ENCODE results near the gene FAM114A2.

The FAM114A2 gene

DNA sequence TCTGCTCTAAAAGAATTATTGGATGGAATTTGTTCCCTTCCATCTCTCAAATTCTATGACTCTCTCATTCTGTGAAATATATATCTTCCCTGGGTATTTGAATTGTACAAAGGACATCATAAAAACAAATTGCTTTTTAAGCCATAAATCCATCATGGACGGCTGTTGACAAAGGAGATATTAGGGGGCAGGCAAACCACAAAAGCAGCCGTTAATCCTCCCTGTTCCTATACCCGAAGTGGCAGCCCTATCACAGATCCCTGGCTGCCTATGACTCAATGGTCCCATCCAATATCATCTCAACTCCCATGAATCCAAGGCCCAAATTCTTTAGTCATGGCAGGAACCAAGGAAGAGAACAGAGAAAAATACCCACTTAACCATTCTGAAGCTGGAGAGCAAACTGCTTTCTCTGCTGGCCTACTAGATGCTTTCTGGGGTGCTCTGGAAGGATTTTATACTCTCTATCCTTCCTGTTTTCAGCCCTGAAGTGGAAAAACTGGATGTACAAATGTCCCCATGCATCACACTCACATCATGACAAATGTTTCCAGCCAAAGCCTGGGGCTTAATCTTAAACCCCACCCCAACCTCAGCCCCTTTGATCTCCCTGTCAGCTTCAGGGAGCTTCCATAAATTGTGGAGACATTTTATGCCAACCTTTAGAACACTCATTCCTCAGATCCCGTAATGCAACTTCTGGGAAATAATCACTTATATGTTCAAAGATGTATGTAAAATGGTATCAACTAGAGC is 59.5 kb downstream of the FAM114A2 start:
- DNase-seq, result no peak

DNA sequence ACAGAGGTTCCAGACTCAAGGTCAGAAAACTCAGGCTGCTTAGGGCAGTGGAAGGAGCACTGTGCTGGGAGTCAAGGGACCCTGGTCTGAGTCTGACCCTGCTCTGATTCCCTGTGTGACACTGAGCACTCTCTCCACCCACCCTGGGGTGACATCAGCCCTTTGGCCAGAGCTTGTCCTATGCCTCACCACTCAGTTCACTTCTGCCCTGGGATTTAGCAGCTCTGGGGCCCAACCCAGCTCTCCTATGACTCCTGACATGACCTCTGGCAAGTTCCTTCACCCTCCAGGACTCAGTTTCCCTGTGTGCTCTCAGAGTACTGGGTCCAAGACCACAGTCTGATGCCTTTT is 63.9 kb downstream of the FAM114A2 start:
- no peak for DNase-seq

DNA sequence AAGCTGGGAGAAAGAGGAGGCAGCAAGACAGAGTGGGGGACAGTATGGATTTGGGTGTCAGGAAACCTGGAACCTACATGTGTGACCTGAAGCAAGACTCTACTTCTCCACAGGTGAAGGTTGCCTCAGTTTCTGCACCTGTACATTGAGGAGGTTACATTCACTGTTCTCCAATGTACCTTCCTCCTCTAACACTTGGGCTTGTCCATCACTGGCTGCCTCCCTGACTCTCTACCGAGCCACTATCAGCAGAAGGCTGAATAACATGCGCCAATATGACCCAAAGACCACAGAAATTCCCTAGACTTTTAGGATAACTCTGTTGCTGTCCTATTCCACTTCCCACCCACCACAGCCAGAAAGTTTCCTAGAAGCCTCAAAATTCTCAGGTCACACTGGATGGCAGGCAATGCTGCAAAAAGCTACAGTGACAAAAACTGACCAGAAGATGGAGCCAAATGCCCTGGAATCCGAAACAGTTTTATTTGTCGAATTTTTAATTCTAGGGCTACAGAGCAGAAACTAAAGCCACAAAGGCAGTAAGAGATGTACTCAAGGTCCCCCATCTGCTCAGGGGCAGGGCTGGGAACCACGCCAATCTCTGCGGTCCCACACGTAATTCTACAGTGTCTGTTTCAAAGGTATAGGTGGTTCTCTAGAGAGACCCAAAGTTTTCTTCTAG is 64.4 kb downstream of the FAM114A2 start:
- DNase-seq, result peak; percentile 20

DNA sequence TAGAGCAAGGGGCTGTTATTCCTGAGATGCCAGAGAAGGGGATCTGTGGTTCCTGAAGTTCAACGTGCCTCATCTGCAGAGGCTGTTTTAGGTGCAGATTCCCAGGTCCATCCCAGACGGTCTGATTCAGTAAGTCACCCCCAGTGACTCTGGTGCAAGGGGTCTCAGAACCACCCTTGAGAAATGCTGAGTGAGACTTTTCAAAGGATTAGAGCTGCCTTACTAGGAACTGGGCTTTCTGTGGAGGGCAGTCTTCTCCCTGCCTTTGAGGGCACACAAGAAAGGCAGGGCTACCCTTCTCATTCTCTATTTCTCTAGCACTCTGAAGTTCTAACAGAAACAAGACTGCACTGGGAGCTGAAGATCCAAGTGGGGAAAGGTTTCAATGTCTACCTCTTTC is 66.5 kb downstream of the FAM114A2 start:
- DNase-seq, result no peak

DNA sequence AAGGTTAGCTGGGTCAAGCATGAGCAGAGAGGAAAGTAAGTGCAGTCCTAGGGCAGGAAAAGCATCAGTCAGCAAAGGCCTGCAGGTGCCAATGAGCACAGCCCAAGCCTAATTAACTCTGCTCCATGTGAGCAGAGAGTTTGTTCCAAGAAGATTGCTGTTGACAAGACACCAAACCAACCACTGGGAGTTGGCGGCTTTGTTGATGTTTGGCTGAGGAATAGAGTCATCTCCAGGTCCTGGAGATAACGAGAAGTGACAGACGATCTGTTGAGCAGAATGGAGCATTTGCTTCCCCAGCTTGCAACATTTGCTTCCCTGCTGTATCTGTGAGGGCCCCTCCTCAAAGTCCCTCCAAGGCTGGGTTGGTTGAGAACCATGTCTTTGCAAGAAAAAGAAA is 68.2 kb downstream of the FAM114A2 start:
- DNase-seq, result no peak

DNA sequence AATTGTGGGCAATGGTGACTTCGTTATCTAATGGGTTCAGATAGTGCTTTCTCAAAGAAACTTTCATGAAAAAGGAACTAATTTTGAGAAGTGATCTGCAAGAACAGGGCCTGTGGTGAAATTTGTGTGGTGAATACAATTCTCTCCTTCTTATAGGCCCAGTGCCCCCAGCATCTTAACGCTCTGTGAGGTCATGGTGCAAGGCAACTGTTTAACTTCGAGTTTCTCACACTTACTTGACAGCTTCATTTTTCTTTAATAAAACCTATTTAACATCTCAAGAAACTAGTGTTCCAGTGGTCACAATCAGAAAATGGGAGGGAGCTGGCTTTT is 69.2 kb downstream of the FAM114A2 start:
- DNase-seq, result no peak

DNA sequence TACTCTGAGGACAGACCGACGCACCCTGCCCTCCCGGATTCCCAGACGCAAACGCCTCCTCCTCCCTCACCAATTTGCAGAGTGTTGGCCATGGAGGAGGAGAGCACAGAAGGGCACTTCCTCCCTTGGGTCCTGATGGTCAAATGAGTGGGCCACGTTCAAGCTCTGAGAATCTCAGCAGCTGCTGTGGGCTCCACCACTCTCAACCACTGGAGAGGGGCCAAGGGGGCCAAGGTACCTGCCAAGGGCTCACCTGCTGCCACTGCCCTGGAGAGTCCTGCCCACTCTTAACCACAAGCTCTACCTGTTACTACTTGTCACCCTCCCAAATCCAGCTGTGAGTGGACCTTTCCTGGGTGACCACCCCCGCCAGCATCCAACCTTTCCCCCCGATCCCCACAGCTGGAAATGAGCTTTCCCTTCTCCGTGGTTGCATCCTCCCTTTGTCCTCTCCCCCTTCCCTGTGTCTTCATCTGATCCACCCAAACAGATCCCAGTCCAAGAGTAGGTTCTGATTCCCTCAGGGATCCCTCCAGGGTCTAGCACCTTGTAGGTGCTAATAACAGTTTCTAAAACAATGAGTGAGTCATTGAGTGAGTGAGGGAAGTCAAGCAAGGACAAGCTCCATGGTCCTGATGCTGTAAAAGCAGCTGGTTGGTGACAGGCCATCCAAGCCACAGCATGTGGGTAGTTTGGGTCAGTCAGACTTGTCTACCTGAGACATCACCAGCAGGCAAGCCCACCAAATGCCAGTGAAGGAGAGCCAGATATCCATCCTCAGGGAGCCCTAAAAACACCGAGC is 69.7 kb downstream of the FAM114A2 start:
- DNase-seq, result no peak

DNA sequence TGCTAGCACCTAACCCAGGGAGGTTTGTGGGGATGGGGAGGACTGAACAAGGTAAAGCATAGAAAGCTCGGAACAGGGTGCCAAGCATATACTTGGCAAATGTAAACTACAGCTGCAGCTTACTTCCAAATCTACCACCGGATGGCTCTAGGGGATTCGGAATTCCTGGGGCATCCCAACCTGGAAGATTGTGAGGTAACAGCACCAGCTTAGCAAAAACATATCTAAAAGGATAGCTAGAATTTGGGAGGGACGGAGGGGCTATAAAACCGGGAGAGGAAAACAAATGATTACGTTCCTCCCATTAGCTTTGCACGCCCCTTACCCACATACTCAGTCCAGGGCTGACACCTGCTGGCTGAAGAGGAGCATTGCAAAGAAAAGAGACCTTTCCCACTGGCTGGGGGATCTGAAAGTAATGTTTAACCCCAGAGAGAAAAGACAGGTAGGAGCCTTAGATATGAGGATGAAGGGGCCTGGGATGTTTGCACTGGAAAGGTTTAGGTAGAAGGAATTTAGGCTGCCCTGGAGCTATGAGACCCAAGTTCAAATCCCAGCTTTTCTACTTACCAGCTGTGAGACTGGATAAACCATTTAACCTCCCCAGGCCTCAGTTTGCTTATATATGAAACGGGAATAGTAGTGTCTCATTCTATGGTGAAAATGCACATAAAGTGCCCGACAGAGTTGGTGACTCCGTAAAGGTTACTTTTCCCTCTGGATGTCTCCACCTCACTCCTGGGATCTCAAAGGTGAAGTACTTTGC is 73.6 kb downstream of the FAM114A2 start:
- DNase-seq, result peak; percentile 34

DNA sequence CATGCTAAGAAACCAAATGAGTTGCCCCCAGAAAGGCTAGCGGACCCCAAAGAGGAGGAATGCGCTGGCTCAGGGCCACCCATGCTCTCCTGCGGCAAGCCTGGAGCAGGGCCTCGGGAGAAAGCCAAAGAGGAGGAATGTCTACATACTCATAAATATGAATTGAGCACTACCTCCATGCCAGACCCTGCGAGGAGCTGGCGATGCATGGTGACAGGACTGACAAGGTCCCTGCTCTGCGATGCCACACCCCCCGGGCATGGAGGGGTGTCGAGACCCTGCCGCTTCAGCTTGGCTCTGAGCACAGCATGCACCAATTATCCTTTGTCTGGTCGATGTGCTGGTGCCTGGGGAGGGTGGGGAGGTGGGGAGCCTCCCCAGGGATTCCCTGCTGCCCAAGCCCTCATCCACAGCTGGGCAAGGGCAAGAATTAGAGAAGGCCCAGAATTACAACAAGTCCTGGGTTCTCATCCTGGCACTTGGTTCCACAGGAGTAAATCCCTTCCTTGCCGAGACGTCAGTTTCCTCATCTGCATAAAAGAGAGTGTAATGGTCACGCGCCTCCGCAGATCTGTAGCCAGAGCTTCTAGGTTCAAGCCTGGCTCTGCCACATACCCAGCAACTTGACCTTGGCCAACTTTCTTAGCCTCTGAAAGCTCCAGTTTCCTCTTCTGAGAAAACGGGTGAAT is 74.4 kb downstream of the FAM114A2 start:
- DNase-seq, result no peak

DNA sequence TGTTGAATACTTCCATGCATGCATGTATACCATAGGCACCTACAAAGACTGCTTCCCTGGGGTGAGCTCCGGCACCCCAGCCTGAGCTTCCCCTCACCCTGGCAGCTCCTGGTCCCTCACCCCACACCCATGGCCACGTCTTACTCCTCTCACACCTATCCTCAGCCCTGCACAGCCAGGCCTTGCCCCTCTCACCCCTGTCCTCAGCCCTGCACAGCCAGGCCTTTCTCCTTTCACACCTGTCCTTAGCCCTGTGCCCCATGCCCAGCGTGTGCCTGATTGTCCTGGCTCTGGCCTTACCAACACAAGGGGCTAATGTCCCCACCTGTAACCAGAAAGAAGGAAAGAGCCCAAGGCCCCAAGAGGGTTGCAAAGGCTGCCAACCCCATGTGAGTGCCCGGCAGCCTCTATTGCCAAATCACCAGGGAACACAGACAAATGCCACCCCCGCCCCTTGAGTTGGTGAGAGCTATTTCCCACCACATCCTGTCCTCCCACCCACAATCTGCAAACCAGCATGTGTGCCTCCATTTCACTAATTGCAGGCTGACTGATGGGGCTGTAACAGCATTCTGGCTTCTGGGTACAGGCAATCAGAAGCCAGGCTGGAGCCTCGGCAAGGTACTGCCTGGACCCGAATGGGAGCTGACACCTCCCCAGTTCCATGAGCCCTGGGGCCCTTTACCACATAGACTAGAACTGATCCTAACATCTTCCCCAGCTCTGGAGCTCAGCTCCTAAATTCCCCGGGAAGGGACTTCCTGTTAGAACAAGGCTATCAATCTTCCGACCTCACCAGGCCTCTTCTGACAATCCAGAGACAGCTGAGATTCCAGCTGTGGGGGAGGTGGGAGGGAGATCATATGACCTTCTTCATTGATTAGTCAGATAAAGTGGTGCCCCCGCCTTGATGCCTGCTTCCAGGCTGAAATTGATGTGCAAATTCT is 78.2 kb downstream of the FAM114A2 start:
- no peak for DNase-seq

DNA sequence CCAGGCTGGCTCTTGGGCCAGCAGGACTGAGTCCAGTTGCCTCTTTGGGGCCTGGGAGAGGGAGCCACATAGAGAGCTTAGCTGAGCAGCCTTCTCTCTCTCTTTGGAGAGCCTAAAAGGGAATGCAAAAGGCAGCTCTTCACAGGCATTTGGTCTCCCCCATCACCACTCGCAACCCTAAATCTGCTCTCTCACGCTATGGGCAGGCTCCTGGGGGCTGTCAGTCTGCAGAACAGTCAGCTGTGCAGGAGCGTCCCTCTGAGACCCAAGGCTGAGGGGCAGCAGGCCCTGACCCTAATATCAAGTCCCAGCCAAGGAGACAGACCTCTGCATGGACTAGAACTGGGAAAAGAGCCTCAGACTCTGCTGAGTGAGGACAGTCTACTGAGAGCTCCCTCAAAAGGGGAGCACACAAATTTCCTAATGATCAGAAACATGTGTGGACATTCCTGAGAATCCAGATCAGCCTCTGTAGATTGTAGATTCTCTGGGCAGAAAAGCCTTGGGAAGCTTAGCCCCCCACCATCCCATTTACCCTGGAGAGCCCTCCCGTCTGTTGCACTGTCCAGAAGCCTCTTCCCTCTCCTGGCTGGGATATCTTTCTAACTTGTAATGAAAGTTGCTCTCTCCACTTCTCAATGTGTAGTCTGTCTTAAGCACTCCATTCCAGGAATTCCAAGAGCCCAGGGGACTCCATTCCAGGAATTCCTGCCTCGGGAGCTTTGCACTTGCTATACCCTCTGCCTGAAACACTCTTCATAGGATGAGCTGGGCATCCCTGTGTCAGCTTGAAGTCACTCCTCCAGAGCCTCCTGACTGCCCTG is 79.4 kb downstream of the FAM114A2 start:
- DNase-seq, result no peak

DNA sequence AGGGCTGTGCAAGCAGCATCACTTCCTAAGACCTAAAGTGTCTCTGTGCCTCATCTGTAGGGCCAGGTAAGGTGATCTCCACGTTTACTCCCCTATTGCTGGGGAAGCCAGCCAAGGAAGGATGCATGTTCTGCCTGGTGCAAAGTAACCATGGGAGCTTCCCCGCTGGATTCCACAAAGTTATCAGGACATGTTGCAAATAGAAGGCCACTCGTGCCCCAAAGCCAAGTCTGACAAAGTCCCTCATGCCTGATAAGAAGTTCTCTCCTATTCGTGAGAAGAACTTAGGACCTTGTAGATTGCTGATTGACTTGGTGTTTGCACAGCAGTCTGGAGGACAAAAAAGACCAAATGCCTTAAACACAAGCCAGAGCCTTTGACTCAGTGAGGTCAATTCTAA is 81.5 kb downstream of the FAM114A2 start:
- DNase-seq, result no peak

DNA sequence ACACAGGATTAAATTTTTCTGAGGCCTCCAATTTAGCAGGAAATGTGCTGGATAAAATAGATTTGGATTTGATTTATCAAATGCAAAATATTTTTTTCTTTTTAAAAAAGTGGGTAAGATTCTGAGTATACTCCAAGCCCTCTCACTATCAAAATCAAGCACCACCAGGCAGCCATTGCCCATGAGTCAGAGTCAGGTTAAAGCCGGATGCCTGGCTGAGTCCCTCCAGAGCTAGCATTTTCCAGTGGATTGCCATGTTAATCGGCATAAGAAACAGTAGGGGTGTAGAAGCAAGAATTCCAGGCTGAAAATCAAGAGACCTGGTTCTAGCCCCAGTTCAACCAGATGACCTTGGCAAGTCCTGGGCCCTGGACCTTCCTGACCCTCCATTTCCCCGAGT is 85.3 kb downstream of the FAM114A2 start:
- DNase-seq, result no peak

DNA sequence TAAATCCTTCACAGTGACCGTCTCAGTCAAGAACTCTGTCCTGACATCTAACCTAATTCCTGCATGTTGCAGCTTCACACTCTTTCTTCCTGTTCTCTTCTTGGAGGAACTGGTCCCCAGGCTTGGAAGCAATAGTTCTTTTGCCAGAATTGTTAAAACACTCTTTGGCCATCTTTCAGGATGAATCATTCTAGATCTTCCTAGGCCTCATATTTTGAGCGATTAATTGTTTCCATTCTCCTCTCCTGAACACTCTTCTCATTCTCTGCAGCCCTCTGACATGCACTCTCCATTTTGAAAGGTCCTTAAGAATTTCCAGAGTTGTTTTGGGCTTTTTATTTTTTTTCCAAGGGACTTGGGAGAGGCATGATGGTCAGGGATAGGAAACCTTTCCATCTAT is 85.8 kb downstream of the FAM114A2 start:
- no peak for DNase-seq

DNA sequence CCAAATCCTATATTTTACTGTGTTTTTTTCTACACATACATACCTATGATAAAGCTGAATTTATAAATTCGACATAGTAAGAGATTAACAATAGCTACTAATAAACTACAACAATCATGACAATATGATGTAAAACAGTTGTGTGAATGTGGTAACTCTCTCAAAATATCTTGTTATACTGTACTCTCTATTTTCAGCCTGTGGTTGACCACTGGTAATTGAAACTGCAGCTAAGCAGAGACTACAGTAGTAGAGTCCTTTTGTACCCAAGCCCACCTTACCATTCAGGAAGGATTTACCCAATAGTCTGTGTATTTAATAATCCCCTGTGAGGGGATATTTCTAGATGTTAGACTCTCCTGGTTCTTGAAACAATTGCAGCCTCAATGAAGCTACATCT is 86.7 kb downstream of the FAM114A2 start:
- no peak for DNase-seq

DNA sequence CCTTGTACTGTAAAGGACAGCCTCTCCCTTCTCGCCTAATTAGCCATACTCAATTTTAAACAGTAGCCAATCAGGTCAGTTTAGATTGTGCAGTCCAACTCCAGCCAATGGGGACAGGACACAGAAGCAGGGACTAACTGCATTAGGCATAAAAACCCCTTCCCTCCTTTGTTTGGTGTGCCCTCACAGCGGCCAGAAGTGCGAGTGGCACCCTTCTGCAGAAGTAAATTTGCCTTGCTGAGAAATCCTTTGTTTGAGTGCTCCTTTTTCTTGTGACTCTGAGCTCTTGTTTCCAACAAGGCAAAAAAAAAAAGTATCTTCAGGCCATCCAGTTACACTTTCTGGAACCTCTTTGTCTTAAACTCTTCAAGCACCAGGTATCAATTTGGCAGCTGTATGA is 97.4 kb downstream of the FAM114A2 start:
- DNase-seq, result no peak

Measured in CD4-positive, alpha-beta T cell treated with Interleukin-17A for 4 hours (primary cell).